A673 (cell line): ENCODE results near the gene OXSR1.

Source experiments
- CTCF ChIP-seq: fragments of 300-800, 200-600 bp; sonication (generic); conservative IDR thresholded peaks from 2 replicates; pipeline ENCODE4 v1.5.1; 2017; ENCODE audit warnings: low read depth, mild to moderate bottlenecking, antibody characterized with exemption, low read length, moderate library complexity, mixed read lengths
- EZH2 ChIP-seq: fragments of 200-600 bp; sonication (generic); IDR thresholded peaks from 2 replicates; pipeline ENCODE4 v1.6.1; 2017; ENCODE audit warnings: borderline replicate concordance, low read depth, mild to moderate bottlenecking, mixed read lengths, antibody characterized with exemption, low read length; ENCODE audit not compliant: poor library complexity, severe bottlenecking

- TF ChIP-seq CTCF (no peak), EZH2 (no peak)
Measured at GRCh38 chr3:38124324-38125122, 40.8 kb upstream of the OXSR1 start.
